CD4-positive, alpha-beta T cell treated with Interleukin-21 for 1 hour (primary cell): ENCODE results near the gene GRID1.

Source experiments
- DNase-seq: peaks from one replicate; pipeline ENCODE4 v3.0.0-alpha.2; 2020

Gene GRID1

DNA sequence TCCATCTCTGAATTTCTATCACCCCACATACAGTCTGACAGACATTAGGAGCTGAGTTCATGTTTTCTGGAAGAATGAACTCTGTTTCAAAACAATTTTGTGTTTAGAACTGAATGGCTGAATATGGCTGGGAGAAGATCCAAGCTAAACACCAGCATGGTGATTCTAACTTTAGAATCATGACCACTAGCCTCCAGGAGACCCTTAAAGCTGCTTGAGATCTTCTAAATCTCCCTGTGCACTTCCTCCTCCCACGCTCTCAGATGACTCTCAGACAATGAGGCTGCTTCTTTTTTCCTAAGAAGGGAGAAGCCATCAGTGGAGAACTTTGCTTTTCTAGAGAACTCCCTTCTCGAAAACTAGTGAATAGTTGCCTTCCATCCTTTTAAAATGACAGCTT is 711.2 kb downstream of the GRID1 start:
- DNase-seq, result no peak

DNA sequence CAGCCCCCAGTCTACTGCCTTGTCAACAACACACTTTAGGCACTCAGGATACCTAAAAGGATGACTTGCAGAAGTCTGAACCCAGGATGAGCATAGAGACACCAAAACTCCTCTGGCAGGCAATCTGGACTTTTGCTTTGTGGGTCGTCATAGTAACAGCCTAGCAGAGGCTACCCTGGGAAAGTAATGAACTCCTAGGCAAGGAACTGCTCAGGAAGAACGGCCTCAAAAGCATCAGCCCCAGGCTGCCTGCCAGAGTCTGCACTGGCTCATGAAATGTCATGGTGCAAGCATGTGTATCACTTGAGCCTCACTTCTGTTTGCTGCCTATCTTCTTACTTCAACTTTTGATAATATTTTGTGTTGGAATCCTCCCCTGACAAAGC is 715.1 kb downstream of the GRID1 start:
- DNase-seq, result no peak

GRCh38 chr10:85650791-85651496 is 715.7 kb downstream of the GRID1 start:
- no peak for DNase-seq

GRCh38 chr10:85649461-85649860 is 717.1 kb downstream of the GRID1 start:
- DNase-seq, result no peak

GRCh38 chr10:85648279-85648754 is 718.3 kb downstream of the GRID1 start:
- DNase-seq, result no peak

- DNase-seq, result no peak
These were observed 718.9 kb downstream of the GRID1 start for GRCh38 chr10:85647741-85648140.

DNA sequence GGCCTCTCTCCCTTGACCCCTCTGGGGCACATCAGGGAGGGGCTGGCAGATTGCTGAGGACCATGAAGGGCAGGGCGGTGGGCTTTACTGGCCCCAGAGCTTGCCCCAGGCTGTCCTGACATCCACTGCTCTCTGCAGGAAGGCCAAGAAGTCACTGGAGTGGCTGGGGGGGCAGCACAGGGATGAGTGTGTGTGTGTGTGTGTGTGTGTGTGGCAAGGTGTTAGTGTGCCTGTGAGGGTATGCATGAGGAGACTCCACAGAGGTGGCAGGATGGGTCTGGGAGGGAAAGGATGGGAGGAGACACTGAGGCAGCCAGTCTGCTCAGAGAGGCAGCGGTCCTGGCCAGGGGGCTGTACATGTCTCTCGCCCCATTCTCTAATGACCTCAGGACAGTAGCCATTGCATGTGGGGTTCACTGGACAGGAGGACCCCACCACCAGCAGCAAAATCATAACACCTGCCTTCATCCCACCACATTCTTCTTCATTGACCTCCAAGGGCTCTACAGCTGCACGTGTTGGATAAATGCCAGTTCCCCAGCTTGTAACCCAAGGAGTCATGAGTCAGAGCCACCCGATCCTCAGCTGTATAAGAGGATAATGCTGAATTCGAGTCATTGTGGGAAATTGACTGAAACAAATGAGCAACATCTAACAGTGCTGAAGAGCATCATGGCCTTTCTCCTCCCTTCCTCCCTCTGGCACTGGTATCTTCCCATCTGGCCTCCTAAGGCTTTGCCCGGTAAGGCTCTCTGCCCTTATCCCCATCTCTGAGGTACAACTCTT is 720.5 kb downstream of the GRID1 start:
- no peak for DNase-seq

DNA sequence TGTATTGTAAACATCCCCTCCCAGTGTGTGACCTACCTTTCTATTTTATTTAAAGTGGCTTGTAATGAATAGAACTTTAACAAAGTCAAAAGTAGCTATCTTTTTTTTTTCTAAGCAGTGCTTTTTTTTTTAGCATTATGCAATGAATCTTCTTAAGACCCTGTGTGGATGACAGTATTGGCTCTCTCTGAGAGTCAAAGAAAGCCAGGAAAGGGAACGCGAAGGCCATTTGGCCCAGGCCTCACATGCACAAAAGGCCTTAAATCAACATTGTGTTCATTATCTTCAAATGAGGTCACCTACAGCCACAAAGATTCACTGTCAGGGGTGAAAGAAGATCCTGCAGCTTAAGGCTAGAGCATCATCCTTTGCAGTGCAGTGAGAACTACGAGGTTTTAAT is 721.5 kb downstream of the GRID1 start:
- no peak for DNase-seq

- DNase-seq, result no peak
These were observed 722.6 kb downstream of the GRID1 start for GRCh38 chr10:85643845-85644525.

DNA sequence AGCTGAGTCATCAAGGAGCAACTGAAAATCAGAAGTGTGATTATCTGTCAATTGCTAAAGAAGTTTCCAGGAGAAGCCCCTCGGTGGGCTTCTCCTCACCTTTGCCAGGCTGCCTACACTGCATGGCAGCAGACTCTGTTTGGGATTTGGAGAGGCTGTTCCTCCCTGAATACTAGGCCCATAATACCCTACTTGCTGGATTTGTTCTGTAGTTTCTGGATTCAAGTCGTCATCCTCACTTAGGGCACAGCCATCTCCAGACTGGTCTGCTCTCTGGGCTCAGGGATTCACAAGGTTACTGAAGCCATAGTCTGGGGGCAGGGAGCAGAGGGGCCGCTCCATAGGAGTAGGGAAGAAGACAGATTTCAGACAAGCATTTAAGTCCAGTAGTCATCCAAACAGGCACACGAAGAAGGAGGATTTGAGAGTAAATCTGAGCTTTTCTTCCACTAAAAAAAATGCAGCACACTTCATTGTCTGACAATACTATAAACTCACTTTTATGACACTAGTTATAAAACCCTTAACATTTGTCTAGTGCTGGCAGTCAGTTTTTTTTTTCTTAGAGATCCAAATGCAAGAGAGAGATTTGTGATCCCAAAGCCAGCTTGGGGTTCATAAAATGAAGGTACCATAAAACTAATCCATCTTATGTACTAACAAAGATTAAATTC is 723.3 kb downstream of the GRID1 start:
- no peak for DNase-seq

DNA sequence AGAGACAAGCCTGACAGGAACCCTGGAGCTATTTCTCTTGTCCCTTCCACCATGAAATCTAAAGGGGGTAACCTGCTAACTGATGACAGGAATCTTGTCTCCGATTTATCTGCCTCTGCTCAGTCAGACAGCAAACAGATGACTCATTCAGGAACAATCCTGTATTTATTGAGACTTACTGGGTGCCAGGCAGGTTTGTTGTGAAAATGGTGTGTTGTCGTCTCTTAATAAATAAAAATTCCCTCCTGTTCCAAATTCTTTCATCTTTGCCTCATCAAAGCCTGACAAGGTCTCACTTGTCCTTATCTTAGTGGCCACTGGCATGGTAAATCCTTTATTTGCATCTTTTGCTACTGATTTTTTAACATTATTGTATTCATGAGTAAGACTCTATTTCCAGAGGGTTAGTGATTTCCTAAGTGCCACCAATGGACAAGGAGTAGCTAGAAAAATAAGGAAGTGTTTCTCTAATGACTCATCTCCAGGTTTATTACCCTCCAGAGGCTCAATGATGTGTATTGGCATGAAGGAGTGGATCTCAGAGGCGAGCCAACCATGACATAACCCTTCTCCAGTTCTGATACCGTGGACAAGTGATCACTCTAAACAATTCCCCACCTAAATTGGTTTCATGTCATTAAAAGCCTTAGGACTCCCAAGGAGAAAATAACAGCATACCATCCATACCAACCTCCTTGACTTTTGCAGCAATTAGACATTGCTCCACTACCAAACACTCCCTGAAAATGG is 724.0 kb downstream of the GRID1 start:
- DNase-seq, result no peak

DNA sequence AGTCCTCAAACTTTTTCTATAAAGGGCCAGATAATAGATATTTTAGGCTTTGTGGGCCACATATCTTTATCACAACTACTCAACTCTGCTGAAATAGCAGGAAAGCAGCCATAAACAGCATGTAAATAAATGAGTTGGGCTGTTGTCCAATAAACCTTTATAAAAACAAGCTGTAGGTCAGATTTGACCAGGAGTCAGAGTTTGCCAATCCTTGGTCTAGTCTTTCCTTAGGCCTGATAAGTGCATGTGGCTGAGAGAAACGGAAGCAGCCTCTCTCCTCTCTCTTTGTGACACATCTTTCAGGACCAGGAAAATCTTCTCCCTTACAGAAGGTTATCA is 724.5 kb downstream of the GRID1 start:
- DNase-seq, result no peak

- no peak for DNase-seq
These were observed 725.1 kb downstream of the GRID1 start for GRCh38 chr10:85641479-85642009.

GRCh38 chr10:85638797-85639196 is 727.8 kb downstream of the GRID1 start:
- no peak for DNase-seq

DNA sequence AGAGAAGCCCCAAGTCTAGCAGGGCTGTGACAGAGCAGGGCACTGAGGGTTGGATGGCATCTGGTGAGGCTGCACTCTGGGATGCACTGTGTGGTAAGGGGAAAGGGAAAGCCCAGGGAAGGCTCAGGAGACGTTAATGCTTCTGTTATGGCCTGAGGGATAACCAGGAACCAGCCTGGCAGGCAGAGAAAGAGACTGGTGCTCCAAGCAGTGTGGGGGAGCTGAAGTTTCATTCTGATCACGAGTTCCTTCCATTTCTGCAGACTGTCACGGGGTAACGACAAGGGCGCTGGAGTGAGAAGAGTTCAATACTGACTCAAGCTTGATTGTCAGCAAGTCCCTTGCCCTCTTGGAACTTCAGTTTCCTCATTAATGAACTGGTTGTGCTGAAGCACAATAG is 730.9 kb downstream of the GRID1 start:
- no peak for DNase-seq

DNA sequence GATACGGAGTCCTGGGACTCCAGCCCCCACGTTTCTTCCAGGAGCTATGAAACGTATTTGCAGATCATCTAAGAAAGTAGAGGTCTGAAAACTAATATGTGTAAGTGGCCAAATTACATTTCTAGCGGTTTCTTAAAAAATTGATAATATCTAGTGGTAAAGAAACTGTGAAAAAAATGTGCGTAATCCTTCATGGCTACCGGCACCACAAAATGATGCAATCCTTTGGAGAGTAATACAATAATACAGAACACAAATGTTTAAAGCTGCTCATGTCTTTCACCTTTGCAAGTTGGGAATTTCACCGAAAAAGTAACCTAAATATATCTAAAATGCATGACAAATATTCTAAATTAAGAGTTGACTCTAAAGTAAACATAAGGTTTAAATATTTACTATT is 742.1 kb downstream of the GRID1 start:
- DNase-seq, result no peak

DNA sequence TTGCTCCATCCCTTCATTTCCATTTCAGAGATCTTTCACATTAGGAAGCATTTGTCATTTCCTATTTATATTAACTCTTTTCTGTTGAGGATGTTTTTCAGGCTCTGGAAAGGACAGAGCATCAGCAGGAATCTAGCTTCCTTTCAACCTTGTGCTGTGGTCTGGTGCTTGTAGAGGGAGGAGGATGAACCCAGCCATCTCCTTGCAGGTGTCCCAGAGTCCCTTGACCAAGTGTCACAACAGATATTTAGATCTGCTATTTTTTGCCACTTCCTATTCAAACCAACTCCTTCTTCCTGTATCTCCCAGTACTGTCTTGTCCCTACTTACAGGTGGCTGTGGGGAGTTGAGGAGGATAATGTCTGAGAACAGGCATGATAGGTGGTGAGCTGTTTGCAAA is 742.8 kb downstream of the GRID1 start:
- no peak for DNase-seq

DNA sequence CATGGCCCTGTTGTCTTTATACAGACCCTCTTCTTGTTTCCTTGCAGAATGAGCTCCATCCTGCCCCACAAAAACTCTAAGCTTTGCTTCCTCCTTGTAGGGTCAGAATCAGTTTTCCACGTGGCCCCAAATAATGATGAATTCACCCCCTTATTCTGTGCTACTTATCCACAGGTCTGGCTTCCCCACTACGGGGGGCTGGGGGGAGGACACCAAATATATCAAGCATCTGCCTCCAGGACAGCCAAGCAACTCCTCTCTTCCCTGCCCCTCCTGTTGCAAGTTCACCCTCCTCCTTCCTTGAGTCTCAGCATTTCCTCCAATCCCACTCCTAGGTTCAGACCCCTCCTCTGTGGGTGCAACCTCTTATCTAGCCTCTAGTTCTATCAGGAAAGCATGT is 743.3 kb downstream of the GRID1 start:
- DNase-seq, result no peak

- no peak for DNase-seq
These were observed 744.2 kb downstream of the GRID1 start for GRCh38 chr10:85622425-85622824.

DNA sequence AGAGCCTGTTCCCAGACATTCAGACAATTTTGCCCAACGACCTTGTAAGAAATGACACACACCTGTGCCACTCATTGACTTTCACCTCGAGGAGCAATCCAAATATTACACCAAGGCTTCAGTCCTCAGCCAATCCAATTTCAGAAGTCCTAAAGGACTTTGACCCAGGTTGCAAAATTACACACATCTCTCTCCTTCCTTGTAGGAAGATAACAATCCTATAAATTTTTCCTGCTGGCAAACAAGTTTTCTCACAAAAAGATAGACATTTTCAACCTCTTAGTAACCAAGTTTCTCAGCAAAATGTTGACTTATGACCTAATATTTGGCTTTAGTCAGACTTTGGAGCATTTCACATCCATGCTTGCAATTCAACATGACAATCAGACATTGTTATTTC is 745.0 kb downstream of the GRID1 start:
- DNase-seq, result no peak

DNA sequence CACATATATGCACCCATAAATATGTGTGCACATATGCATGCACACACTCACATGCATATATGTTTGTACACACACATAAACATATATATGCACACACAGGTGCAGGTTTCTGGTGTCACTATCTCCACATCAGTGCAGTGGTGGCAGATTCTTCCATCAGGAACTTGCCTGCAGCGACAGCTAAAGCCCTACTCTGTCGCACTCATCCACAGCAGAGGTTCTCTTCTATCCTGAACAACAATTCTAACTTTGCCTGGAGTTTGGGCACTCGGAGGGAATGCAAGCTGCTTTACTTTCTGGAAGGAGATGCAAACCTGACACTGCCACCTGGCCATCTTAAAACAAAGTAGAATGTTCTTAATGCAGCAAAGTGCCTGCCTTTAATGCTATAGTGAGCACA is 745.8 kb downstream of the GRID1 start:
- no peak for DNase-seq

DNA sequence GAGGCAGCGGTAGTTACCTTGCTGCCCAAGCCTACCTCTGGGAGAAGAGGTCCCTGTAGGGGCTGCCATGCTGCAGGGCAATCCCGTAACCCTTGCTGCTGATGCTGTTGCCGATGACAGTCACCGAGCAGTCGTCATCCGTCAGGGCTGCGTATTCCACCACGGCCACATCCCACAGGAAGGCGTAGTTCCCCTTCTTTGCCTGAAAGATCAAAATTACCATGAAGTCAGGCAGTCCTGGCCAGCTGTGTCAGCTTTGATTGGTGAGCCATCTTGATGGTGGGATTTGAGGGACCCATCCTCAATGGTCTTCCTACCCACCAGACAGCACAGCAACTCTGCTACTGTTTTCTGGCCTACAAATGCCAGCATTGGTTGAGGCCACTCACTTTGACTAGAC is 746.8 kb downstream of the GRID1 start:
- no peak for DNase-seq

GRCh38 chr10:85618841-85619240 is 747.8 kb downstream of the GRID1 start:
- DNase-seq, result no peak
